Raji (cell line): ENCODE data around the gene PPP1R36.

ENCODE experiments used
- POLR2A ChIP-seq: IDR thresholded peaks from 2 replicates; pipeline ENCODE4 v1.6.1; 2011; ENCODE audit warnings: low read depth, low read length, control low read depth; ENCODE audit not compliant: insufficient read depth

The PPP1R36 gene

DNA sequence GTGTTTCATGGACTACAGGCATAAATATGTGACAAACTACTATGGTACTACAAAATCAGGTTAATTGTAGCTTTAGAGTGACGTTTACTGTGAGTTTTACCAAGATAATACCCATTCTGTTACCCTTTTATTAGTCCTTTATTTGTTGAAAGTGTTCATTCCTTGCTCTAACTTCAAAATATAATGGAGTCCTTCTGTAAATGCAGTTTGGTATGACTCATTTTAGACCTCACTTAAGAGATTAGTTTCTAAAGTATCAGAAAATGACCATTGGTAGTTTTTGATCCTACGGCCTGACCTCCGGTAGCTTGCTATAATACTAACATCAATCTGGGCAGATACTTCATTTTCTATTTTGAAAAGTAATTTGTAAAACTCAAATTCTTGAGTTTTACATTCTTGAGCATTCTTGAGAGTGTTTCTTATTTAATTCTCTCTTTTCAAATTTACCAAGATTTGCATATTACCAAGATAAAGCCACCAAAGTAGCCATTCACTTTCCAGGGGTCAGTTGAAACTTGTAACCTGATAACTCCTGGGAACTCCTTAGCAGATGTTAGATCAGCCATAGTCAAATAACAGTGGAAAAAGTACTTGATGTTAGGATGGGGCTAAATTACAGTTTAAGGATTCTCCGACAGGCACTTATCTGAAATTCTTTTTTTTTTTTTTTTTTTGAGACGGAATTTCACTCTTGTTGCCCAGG is 5.0 kb upstream of the PPP1R36 start:
- TF ChIP-seq POLR2A: no peak

DNA sequence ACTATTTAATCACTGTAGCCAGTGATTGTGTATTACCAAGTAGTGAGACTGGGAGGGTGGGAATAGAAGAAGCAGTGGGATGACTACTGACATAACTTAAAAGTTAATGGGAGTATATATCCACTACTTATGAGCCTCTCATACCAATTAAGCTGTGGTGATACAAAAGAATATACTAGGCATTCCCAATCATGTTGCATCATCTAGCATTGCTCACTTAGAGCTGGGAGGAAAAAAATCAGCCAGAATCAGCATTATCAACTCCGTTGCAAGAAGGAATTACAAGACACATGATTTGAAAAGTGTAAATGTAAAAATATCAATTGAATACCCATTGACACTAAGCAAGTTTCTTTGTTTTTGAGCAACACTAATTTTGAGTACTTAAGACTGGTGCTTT is 745 bp upstream of the PPP1R36 start:
- no peak for TF ChIP-seq POLR2A

DNA sequence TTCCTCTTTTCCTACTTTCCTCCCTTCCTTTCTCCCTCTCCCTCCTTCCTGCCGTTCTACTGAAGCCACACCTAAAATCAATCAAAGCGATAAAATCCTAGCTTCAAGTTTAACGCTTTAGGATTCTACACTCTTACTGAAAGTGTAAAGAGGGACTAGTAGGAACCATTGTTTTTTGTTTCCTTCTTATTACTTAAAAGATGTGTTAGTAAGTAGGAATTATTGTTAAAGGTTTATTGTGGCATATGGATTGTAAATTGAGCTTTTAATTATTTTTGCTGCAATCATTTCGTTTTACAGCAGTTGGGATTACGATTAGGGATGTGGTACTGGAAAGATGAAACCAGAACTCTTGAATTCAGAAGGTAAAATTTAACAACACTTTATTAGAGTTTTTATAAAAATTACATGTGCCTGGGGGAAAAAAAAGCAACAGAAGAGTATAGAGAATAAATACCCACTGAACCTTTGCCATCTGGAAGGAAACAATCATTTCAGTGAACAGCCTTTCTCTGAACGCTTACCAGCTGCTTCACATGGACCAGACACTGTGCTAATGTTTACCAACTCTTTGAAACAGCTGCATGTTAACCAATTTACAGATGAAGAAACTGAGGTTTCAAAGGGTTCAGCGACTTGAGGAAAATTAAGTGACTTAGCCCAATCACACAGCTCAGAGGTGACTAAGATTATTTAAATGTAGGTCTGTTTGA is 1.0 kb downstream of the PPP1R36 start:
- TF ChIP-seq POLR2A: no peak

DNA sequence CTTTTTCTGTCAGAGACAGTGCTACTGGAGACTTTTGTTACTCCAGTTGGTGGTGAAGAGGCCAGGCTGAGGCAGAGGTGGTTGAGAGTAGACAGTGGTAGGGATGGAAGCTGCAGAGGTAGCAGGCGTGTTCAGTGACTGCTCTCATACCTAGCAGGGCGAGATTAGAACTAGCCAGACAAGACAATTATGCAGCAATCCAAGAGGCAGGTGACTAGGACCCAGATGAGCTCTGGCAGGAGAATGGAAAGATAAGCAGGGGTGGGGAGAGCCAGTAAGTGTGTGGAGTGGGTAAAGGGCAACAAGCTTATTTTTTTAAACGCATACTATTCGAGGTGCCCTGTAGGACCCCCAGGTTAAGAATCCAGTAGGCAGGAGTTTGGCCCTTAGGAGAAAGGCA is 4.8 kb downstream of the PPP1R36 start:
- TF ChIP-seq POLR2A: no peak

DNA sequence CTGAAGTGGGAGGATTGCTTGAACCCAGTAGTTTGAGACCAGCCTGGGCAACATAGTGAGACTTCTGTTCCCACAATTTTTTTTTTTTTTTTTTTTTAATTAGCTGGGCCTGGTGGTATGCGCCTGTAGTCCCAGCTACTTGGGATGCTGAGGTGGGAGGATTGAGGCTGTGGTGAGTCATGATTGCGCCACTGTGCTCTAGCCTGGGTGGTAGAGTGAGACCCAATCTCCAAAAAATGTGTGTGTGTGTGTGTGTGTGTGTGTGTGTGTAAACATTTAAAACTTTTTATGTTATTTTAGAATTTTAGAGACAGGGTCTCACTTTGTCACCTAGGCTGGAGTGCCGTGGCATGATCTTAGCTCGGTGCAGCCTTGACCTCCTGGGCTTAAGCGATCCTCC is 6.8 kb downstream of the PPP1R36 start:
- TF ChIP-seq POLR2A: no peak

DNA sequence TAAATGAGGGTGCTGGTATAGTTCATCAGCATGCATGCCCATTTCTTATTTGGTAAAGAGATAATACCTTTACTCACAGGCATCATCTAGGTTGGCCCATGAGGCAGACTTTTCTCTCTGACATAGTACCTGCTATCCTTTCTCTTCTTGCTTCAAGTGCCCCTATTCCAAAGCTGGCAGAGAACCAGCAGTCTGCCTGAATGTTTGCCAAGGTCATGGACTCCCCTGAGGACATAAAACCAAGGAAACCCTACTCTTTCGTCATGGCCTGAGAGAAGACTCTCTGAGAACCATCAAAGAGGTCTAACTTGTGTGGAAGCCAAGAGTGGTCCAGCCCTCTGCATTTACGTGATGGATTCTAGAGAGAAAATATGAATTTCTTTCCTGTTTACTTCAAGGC is 11.9 kb downstream of the PPP1R36 start:
- no peak for TF ChIP-seq POLR2A

DNA sequence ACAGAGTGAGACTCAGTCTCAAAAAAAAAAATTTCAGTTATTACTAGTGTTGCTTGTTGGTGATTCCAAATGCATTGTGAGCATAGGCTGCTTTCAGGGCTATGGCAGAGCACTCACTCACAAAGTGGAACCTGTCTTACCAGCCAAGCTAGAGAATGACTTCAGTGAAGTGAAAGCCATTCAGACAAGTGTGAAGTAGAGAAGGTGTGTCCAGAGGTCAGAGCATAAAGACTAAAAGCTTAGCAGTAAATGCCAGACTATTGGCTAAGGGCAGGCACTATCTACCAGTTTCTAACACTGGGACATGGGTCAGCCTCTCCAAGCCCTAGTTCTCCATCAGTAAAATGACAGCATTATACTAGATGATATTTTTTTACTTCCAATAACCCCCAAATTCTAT is 12.7 kb downstream of the PPP1R36 start:
- TF ChIP-seq POLR2A: no peak

DNA sequence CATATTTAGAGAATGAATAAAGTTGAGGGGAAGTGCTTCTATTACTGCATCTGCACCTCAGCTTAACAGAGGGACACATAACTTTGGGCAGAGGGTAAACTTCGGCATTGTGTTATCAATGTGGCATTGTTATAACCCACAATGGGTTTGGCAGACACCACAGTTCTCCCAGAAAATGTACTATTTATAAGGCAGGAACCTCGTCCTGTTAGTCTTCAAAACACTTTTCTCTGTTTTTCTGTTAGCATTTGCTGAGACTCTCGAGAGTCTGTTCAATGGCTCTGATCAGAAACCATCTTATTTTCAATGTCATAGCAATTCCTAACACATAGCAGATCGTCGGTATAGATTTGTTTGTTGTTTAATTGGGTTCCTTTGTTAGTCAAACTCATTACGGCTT is 13.9 kb downstream of the PPP1R36 start:
- TF ChIP-seq POLR2A: no peak

DNA sequence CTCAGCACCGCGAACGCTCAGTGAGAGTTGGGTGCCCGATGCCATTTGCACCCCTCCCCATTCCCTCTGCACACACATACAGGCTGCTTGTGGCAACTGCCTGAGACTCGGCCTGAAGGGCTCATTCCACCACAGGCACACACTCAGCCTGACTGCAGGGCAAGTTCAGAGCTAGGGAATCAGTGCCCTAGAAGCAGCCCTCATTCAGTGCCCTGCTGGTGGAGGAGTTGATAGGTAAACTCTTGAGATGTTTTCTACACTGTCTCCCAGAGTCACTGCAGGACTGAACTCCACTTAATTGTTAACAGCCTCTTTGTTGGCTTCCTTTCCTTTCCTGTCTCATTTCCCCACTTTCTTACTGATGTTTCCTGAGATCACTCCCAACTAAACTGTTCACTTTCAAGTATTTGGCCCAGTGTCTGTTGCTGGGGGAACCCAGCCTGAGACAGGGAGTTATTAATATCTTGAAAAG is 16.9 kb downstream of the PPP1R36 start:
- no peak for TF ChIP-seq POLR2A

DNA sequence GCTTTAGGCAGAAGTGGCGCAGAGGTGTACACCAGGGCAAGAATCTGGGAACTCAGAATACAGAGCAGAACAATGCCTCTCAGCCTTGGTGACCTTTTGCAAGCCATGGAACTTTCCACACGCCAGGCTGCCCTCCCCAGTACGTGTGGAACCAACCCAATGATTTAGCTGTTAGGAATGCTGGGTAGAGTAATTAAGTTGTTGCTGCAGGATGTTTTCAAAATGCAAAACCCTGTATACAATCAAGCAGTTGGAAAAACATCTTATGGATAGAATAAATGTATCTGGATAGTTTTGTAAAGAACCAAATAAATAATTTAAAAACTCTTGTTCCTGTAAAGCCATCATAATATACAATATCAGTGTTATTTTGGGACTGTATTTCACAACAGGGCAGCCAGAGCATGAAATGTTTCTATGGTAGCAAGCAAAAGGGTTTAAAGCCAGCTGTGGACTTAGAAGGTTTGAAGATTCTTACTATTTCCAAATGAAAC is 19.4 kb downstream of the PPP1R36 start:
- TF ChIP-seq POLR2A: no peak

DNA sequence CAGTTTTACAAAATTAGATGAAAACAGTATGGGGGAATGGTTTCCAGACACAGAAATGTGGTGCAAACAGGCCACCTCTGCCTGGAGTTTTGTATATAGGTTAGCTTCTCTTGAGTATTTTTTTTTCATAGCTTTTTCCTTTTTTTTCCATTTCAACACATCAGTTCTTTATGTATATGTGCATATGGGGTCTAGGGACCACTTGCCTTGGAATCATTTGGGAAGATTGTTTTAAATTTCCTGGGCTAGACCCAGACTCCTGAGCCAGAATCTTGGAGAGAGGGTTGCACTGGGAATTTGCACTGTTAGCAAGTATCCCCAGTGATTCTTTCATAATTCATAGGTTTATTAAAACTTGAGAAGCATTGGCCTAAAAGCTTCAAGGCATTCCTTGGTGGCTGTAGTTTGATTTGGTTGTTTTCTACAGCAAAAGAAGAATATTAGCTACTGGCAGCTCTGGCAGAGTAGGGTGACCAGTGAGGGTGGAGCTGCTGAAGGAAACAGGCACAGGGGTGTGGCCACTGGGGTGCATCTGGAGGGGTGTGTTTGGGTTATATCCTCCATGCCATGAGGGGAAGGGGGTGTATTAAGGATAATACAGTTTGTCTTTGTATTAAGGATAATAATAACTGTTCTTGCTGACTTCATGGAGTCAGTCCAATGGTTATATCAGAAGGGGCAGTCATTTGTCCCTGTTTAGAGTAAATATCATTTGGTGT is 22.8 kb downstream of the PPP1R36 start:
- no peak for TF ChIP-seq POLR2A

DNA sequence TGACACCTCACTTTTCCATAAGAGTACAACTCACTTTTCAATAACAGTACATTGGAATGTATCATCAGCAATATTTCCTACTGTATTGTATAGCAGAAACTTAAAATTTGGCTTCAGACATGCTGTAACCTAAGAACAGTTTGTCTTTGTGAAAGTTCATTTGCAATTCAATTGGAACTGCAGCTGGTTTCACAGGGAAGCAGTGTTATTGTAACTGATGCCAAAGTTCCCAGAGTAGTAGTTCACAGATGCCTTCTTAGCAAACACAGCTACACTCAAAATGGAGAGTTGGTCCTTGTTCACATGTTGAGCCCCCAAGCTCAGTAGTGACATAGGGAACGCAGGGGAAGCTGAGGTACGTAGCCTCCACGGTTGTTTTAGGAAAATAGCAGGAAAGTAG is 23.3 kb downstream of the PPP1R36 start:
- no peak for TF ChIP-seq POLR2A

DNA sequence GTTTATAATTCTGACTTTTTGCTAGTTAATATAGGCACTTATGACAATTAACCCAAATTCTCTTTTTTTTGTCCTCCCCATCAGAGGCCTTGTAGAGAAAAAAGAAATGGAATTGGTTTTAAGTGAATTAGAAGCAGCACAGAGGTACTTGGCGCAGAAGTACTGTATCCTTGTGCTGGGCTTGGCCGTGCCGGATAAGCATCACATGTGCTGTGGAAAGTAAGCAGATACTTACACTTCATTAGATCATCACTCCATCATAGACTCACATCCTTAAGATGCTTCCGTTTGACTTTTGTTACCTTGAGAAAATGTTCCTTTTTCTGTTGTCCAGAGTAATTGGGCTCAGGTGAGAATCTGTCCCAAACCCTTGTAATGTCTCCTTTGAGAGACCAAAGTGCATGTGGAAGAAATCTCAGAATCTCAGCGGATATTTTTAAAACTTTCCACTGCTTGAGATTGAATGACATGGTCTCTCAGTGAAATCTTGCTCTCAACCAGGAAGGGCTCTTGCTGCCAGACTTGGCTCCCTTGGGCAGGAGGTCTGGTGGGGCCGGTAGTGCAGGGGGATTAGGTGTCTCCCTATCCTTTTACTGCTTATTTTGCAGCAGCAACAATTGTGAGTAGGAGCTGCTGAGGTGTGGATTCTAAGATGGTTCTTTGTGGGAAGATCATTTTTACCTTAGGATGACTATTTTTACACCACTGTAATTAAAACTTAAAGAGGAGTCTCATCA is 24.8 kb downstream of the PPP1R36 start:
- TF ChIP-seq POLR2A: no peak

DNA sequence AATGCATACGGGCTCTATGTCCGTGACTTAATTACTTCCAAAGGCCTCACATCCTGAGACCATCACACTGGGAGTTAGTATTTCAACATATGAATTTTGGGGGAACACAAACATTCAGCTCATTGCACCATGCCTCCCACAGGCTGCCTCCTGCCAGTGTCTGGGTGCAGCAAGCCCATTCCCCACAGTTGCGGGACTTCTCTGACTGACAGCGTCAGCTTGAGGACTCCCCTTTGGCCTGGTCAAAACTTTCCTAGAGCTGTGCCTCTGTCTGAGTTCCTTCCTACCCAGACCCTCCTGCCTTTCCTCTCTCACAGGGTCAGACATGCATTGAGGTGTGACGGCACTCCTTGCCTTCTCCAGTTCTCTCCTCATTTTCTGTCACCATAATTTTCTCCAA is 27.4 kb downstream of the PPP1R36 start:
- TF ChIP-seq POLR2A: no peak

DNA sequence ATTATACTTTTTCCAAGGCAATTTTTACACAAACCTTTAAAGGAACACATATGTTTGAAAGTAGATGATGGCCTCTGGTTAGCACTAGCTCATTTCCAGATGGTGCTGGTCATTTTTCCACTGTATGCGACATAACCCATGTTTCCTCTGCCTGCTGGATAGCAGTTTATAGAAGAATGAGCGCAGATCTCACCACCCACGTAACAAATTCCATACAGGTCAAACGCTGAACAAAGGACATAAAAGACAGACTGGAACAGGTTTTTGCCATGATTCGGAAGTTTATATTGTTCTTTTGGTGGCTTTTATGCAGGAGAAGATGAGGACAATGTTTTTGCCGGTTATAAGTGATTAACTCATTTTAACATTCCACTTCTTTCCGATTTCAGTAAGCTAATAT is 30.7 kb downstream of the PPP1R36 start:
- no peak for TF ChIP-seq POLR2A
